WTC11 (cell line): Measurements from ENCODE around the gene KHDC1L. TPM values are rescaled to one million over a fixed set of nuclear protein-coding genes. Genes with fewer than 3 reads are reported as not detected.

ENCODE experiments used
- ATAC-seq: fragments of 200-7000 bp; cut with Tn5 transposase; 2 replicates; pipeline ENCODE4 v1.10.0; 2021; ENCODE audit warnings: mild to moderate bottlenecking, moderate library complexity
- CTCF ChIA-PET: fragments of 300-600 bp; sonication (Branson Sonifier 250); formaldehyde crosslinking; loops from one replicate; lab custom pipeline; 2021; ENCODE audit warnings: antibody characterized with exemption; lab: Charles Lee
- POLR2A ChIA-PET: fragments of 350-600 bp; sonication (Branson Sonifier 250); formaldehyde crosslinking; loops from one replicate; lab custom pipeline; 2021; ENCODE audit warnings: antibody characterized with exemption; lab: Charles Lee
- DNase-seq: peaks from one replicate; pipeline ENCODE4 v3.0.0; 2021; ENCODE audit warnings: low spot score
- H3K27ac Mint-ChIP-seq: 2 replicates; pipeline ENCODE4 v1.8.0; 2021; ENCODE audit warnings: mixed read lengths
- H3K27me3 Mint-ChIP-seq: 2 replicates; pipeline ENCODE4 v1.8.0; 2021; ENCODE audit warnings: low read depth, mild to moderate bottlenecking, moderate library complexity, mixed read lengths
- H3K36me3 Mint-ChIP-seq: 2 replicates; pipeline ENCODE4 v1.8.0; 2021; ENCODE audit warnings: mixed read lengths
- H3K4me1 Mint-ChIP-seq: 2 replicates; pipeline ENCODE4 v1.8.0; 2022; ENCODE audit warnings: mixed read lengths
- H3K4me3 Mint-ChIP-seq: 2 replicates; pipeline ENCODE4 v1.8.0; 2021; ENCODE audit warnings: mild to moderate bottlenecking, moderate library complexity, mixed read lengths
- H3K9me3 Mint-ChIP-seq: 2 replicates; pipeline ENCODE4 v1.8.0; 2021; ENCODE audit warnings: mixed read lengths
- E2F5 ChIP-seq: sonication (generic); formaldehyde crosslinking; IDR thresholded peaks from 2 replicates; pipeline ENCODE4 v1.8.1; 2022; ENCODE audit warnings: mild to moderate bottlenecking, moderate library complexity, missing genetic modification reagents
- ETV6 ChIP-seq: sonication (generic); formaldehyde crosslinking; IDR thresholded peaks from 2 replicates; pipeline ENCODE4 v1.8.1; 2022; ENCODE audit warnings: mild to moderate bottlenecking, missing genetic modification reagents
- GRHL2 ChIP-seq: fragments of 250-450 bp; sonication (Bioruptor Pico); IDR thresholded peaks from 2 replicates; pipeline ENCODE4 v1.8.0; 2022; ENCODE audit warnings: mild to moderate bottlenecking, moderate library complexity; ENCODE audit not compliant: insufficient replicate concordance, severe bottlenecking
- HMGXB4 ChIP-seq: sonication (generic); formaldehyde crosslinking; IDR thresholded peaks from 2 replicates; pipeline ENCODE4 v1.8.1; 2023; ENCODE audit warnings: mild to moderate bottlenecking, moderate library complexity, missing genetic modification reagents
- IRF2 ChIP-seq: sonication (generic); formaldehyde crosslinking; IDR thresholded peaks from 2 replicates; pipeline ENCODE4 v1.8.0; 2022; ENCODE audit warnings: low read depth, missing genetic modification reagents, borderline replicate concordance
- KAT7 ChIP-seq: sonication (generic); formaldehyde crosslinking; IDR thresholded peaks from 2 replicates; pipeline ENCODE4 v1.8.1; 2023; ENCODE audit warnings: missing genetic modification reagents, mild to moderate bottlenecking, borderline replicate concordance
- MAX ChIP-seq: sonication (generic); formaldehyde crosslinking; IDR thresholded peaks from 2 replicates; pipeline ENCODE4 v1.8.0; 2022; ENCODE audit warnings: mild to moderate bottlenecking, missing genetic modification reagents
- MYBL2 ChIP-seq: sonication (generic); formaldehyde crosslinking; IDR thresholded peaks from 2 replicates; pipeline ENCODE4 v1.8.1; 2023; ENCODE audit warnings: mild to moderate bottlenecking, moderate library complexity, missing genetic modification reagents
- NR3C1 ChIP-seq: sonication (generic); formaldehyde crosslinking; conservative IDR thresholded peaks from 2 replicates; pipeline ENCODE4 v1.8.1; 2023; ENCODE audit warnings: low read depth, mild to moderate bottlenecking, missing genetic modification reagents
- RELA ChIP-seq: sonication (generic); formaldehyde crosslinking; IDR thresholded peaks from 2 replicates; pipeline ENCODE4 v1.8.1; 2022; ENCODE audit warnings: missing genetic modification reagents, mild to moderate bottlenecking, borderline replicate concordance
- SMAD3 ChIP-seq: sonication (generic); formaldehyde crosslinking; IDR thresholded peaks from 2 replicates; pipeline ENCODE4 v1.8.0; 2022; ENCODE audit warnings: missing genetic modification reagents, mild to moderate bottlenecking, borderline replicate concordance
- TEAD1 ChIP-seq: sonication (generic); formaldehyde crosslinking; IDR thresholded peaks from 2 replicates; pipeline ENCODE4 v1.8.0; 2022; ENCODE audit warnings: mild to moderate bottlenecking, missing genetic modification reagents
- TEAD4 ChIP-seq: sonication (generic); formaldehyde crosslinking; IDR thresholded peaks from 2 replicates; pipeline ENCODE4 v1.8.0; 2022; ENCODE audit warnings: mild to moderate bottlenecking, missing genetic modification reagents
- ZMAT4 ChIP-seq: fragments of 250-450 bp; sonication (Bioruptor Pico); IDR thresholded peaks from 2 replicates; pipeline ENCODE4 v1.9.0; 2021; ENCODE audit warnings: mild to moderate bottlenecking
- ZNF423 ChIP-seq: fragments of 250-450 bp; sonication (Bioruptor Pico); IDR thresholded peaks from 2 replicates; pipeline ENCODE4 v2.1.2; 2022; ENCODE audit warnings: mild to moderate bottlenecking, moderate library complexity
- ZNF532 ChIP-seq: fragments of 250-450 bp; sonication (Bioruptor Pico); IDR thresholded peaks from 2 replicates; pipeline ENCODE4 v1.9.0; 2021; ENCODE audit warnings: mild to moderate bottlenecking, borderline replicate concordance
- total RNA-seq: library from RNA; stranded (reverse); gene quantifications from 3 replicates; pipeline ENCODE4 v1.2.3, GENCODE V29; 2021
- TF ChIP-seq, protein P1 (sequence below): sonication (generic); formaldehyde crosslinking; IDR thresholded peaks from 2 replicates; pipeline ENCODE4 v1.8.1; 2023; ENCODE audit warnings: mild to moderate bottlenecking, missing genetic modification reagents, borderline replicate concordance

KHDC1L gene
- total RNA-seq, 1 experiment from 2014 or later = 0.28 TPM

DNA sequence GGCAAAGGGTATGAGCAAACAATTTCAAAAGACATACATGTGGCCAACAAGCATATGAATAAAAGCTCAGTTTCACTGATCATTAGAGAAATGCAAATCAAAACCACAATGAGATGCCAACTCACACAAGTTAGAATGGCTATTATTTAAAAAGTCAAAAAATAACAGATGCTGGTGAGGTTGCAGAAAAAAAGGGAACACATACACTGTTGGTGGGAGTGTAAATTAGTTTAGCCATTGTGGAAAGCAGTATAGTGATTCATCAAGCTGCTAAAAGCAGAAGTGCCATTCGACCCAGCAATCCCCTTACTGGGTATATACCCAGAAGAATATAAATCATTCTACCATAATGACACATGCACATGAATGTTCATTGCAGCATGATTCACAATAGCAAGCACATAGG is 6.7 kb upstream of the KHDC1L start (continued):
- TF ChIP-seq, protein P1, sequence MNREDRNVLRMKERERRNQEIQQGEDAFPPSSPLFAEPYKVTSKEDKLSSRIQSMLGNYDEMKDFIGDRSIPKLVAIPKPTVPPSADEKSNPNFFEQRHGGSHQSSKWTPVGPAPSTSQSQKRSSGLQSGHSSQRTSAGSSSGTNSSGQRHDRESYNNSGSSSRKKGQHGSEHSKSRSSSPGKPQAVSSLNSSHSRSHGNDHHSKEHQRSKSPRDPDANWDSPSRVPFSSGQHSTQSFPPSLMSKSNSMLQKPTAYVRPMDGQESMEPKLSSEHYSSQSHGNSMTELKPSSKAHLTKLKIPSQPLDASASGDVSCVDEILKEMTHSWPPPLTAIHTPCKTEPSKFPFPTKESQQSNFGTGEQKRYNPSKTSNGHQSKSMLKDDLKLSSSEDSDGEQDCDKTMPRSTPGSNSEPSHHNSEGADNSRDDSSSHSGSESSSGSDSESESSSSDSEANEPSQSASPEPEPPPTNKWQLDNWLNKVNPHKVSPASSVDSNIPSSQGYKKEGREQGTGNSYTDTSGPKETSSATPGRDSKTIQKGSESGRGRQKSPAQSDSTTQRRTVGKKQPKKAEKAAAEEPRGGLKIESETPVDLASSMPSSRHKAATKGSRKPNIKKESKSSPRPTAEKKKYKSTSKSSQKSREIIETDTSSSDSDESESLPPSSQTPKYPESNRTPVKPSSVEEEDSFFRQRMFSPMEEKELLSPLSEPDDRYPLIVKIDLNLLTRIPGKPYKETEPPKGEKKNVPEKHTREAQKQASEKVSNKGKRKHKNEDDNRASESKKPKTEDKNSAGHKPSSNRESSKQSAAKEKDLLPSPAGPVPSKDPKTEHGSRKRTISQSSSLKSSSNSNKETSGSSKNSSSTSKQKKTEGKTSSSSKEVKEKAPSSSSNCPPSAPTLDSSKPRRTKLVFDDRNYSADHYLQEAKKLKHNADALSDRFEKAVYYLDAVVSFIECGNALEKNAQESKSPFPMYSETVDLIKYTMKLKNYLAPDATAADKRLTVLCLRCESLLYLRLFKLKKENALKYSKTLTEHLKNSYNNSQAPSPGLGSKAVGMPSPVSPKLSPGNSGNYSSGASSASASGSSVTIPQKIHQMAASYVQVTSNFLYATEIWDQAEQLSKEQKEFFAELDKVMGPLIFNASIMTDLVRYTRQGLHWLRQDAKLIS (CRISPR knock-in tag) = no peak
- TF ChIP-seq ZNF532 (CRISPR knock-in tag) (no peak), TEAD4 (CRISPR knock-in tag) (no peak), TEAD1 (no peak)

DNA sequence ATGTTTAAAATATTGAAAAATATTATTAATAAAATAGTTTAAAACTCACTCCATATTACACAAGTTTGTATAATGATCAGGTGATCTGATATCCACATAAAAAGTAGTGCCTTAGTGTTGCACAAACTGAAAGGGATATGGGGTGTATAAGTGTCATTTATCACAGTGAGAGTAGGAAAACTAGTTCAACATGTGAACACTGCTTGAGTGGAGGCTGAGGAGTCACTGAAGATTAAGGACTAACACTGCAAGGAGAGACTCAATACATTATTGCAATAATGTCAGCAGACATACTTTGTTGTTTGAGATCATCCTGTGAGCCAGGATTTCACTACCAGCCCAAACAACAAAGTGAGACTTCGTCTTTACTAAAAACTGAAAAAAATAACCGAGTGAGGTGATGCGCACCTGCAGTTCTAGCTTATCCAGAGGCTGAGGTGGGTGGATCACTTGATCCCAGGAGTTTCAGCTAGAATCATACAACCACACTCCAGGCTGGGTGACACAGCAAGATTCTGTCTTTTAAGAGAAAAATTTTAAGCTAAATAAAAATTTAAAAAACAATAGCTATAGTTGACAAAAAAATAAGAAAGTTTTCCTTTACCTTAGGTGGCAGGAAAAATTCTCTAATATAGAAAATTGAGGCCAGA is 2.4 kb upstream of the KHDC1L start:
- Mint-ChIP-seq H3K27ac (no peak overlapping the region), H3K4me1 (0 out of 2 replicates have a peak, but pooled peaks cover 4% of the 10 kb centered on the region), H3K4me3 (no peak overlapping the region), H3K36me3 (no peaks in the 10 kb centered on the region; the same call in 1 of the 2 replicates), H3K9me3 (peaks cover 5% of the 10 kb centered on the region; the same call in 1 of the 2 replicates), H3K27me3 (no peaks in the 10 kb centered on the region)
- no peak for DNase-seq
- CTCF ChIA-PET = no interaction called here
- no peak for ATAC-seq
- no peak for TF ChIP-seq ZMAT4 (CRISPR knock-in tag)
- TF ChIP-seq RELA (CRISPR knock-in tag) = no peak
- TF ChIP-seq GRHL2 (CRISPR knock-in tag) = no peak
- no peak for TF ChIP-seq SMAD3 (CRISPR knock-in tag)
- no peak for TF ChIP-seq MAX (CRISPR knock-in tag)
- TF ChIP-seq MYBL2 (CRISPR knock-in tag) = no peak
- TF ChIP-seq HMGXB4 (CRISPR knock-in tag) = no peak
- TF ChIP-seq ZNF423 (CRISPR knock-in tag) = no peak
- TF ChIP-seq KAT7 = no peak
- TF ChIP-seq ETV6 (CRISPR knock-in tag) = no peak
- TF ChIP-seq IRF2 (CRISPR knock-in tag) = no peak
- TF ChIP-seq NR3C1 (CRISPR knock-in tag) = no peak
- no peak for TF ChIP-seq E2F5 (CRISPR knock-in tag)
- POLR2A ChIA-PET = no interaction called here
